ENCODE results near the gene KIAA1217.

GRCh38 chr10:24208661-24209431 lies at the start of gene KIAA1217:
- TF ChIP-seq EZH2phosphoT487 (IDR thresholded peaks at IDR 0.05; ENCODE audit: insufficient read depth, low read depth) (no peak), EZH2 (IDR thresholded peaks at IDR 0.05; ENCODE audit: insufficient read depth, poor library complexity, severe bottlenecking) (no peak)

Measured in GM23248 (cell line).